HG03439 (cell line): ENCODE results near the gene MYL4.
"Not testable (repeated sequence)": the region's sequence is repeated elsewhere in the genome, so short reads cannot be mapped to it uniquely, and the experiment has no call there.

ENCODE experiments used
- ATAC-seq: cut with Tn5 transposase; IDR thresholded peaks from one replicate; pipeline ENCODE4 v1.9.1; 2021; ENCODE audit warnings: mild to moderate bottlenecking, moderate library complexity; ENCODE audit not compliant: unreplicated experiment

Gene MYL4

DNA sequence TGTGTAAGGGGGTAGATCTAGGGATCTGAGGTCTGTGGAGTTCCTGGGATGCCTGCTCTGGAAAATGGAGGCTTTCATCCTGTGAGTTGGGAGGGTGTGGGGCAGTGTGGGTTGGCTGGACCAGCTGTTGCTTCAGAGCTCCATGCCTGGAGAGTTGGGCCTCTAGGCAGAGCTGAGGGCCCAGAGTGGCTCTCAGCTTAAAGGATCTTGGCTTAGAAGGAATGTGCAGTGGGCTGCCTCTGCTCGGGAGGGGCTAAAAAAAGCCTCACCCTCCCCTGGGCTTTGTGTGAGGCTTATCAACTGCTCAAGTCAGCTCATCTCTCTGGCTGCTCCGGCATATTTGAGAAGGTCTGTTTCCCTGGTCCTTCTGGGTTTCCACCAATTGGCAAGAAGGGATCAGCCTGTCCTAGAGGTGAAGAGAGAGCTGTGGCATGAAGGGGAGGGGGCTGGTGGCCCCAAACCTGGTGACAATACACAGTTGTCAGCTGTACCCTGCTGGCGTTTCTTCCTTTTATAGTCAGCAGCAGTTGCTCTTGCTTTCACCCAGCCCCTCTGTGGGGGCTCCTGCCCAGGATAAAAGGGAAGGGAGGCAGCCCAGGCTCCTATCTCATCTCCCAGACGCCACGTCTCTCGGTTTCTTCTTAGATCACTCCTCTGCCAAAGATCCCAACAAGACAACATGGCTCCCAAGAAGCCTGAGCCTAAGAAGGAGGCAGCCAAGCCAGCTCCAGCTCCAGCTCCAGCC lies at the start of gene MYL4:
MYL4 (plus strand) TSS at position 605 of the 745 bp plus-strand sequence; CDS start at position 680, 75 bp downstream.
- ATAC-seq, result no peak

DNA sequence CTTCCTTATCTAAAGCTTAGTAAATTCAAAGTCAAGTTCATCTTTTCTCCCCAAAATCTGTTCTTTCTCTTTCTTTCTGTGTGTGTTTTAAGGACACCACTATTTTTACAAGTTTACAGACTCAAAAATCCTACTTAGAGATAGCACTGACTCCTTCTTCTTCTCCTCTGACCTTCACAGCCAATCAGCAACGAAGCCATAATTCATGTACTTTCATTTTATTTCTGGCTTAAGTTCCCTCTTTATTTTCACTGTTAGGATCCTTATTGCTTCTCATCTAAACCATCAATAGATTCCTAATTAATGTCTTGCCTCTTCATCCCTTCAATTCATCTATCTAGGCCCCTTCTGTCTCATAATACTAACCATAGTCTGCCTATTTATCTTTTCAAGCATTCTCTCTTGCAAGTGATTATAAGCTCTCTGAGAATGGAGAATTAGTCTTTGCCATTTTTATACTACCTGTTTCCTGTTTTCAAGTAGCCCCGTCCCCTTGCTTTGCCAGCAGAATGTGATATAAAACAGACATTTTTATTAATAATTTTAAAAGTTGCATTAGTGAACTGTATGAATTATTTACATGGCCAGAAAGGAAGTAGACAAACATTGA lies 47.0 kb upstream of the MYL4 start:
- no peak for ATAC-seq

DNA sequence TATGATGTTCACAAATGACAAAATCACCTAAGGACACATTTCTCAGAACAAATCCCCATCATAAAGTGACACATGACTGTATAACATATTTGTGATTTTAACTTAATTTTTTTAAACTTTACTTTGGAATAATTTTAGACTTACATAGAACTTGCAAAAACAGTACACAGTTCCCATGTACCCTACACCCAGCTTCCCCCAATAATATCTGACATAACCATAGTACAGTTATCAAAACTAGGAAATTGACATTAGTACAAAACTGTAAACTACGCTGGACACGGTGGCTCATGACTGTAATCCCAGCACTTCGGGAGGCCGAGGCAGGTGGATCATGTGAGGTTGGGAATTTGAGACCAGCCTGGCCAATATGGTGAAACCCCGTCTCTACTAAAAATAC lies 44.9 kb upstream of the MYL4 start:
- no peak for ATAC-seq

DNA sequence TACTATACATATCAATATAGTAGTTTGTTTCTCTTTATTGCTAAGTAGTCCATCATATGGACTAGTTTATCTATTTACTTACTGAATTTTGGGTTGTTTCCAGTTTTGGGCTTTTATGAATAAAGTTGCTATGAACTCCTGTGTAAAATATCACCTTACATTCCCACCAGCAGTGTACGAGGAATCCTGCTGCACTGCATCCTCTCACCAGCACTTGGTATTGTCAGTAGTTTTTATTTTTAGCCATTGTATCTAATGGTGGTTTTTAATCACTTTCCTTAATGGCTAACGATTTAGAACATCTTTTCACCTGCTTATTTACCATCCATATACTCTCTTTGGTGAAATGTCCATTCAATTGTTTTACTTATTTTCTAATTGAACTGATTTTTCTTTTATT lies 44.0 kb upstream of the MYL4 start:
- no peak for ATAC-seq

DNA sequence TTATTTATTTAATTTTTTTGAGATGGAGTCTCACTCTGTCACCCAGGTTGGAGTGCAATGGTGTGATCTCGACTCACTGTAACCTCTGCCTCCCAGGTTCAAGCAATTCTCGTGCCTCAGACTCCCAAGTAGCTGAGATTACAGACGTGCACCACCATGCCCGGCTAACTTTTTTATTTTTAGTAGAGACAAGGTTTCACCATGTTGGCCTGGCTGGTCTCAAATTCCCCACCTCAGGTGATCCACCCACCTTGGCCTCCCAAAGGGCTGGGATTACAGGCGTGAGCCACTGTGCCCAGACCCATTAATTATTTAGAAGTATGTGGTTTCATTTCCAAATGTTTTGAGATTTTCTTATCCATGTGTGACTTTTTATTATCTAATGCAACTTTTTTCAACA lies 42.3 kb upstream of the MYL4 start:
- not testable (repeated sequence) for ATAC-seq

DNA sequence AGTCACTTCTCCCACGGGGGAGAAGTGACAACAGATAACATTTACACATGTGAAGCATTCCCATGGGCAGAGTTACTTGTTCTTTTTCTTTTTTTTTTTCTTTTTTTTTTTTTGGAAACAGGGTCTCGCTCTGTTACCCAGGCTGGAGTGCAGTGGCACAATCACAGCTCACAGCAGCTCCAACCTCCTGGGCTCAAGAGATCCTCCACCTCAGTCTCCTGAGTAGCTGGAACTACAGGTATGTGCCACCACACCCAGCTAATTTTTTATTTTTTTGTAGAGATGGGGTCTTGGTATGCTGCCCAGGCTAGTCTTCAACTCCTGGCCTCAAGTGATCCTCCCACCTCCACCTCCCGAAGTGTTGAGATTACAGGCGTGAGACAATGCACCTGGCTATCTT lies 40.3 kb upstream of the MYL4 start:
- not testable (repeated sequence) for ATAC-seq

DNA sequence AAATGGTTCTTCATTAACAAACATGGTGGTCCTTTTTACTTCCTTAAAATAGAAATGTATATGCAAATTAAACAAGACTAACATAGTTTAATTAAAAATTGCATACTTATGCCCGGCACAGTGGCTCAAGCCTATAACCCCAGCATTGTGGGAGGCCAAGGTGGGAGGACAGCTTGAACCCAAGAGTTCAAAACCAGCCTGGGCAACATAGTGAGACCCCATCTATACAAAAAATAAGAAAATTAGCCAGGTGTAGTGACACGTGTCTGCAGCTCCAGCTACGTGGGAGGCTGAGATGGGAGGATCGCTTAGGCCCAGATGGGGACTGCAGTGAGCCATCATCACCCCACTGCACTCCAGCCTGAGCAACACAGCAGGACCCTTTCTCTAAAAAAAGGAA lies 38.4 kb upstream of the MYL4 start:
- ATAC-seq, result no peak

DNA sequence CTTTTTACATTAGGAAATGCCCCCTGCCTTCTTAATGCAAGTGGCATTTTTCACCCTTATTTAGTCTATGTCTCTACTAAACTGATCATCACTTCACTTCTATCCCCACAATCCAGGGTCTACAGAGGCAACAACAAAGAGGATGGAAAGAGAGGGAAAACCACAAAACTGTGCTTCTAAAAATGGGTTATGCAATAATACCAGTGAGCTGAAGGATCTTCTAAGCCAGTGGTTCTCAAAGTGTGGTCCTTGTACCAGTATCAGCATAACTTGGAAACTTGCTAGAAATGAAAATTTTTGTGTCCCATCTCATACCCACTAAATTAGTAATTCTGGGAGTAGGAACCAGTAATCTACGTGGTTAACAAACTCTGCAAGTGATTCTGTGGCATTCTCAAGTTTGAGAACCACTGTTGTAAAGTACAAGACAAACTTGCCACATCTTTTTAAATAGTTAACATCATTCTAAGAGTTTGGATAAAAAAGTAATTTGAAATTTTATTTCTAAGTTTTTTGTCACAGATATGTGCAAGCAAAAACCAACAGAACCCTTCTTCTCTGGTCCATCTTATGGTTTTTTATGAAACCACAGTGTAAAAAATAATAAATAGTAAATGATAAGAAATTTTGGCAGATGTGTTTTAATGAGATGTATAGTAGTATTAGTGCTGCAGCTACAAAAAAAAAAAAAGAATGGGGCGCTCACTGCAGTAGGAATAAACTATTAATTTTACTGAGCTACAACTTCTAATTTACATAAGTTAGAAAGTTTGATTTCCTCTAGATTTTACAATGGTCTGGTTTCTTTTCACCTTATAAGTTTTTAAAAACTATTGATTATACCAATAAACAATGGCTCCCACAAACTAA lies 36.2 kb upstream of the MYL4 start:
- ATAC-seq, result no peak

DNA sequence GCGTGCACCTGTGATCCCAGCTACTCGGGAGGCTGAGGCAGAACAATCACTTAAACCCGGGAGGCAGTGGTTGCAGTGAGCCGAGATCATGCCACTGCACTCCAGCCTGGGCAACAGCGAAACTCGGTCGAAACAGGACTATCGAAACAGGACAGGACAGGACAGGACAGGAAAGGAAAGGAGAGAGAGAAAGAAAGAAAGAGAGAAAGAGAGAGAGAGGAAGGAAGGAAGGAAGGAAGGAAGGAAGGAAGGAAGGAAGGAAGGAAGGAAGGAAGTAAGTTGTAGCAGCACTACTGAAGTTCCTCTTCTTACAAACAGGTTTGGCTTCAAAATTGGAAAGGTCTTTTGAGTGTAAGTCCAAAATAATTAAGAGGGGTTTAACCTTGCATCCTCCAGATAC lies 34.3 kb upstream of the MYL4 start:
- ATAC-seq, result not testable (repeated sequence)

DNA sequence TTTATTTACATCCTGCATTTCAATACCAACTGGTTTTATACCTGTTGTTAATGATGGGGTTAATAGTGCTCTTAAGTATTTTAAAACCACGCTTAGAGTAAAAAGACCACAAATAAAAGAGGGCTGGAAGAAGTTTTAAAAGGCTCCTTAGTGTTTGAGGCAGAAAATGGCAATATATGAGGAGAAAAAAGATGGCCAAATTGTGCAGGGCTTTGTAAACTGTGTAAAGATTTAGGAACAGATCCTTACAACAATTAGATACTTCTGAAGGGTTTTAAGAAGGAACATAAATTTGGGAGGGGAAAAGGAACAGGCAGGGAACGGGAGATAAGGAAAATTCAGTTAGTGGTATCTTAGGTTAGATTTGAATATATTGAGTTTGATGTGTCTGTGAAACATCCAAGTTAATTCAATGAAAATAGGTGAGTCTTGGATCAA lies 32.7 kb upstream of the MYL4 start:
- ATAC-seq, result no peak

DNA sequence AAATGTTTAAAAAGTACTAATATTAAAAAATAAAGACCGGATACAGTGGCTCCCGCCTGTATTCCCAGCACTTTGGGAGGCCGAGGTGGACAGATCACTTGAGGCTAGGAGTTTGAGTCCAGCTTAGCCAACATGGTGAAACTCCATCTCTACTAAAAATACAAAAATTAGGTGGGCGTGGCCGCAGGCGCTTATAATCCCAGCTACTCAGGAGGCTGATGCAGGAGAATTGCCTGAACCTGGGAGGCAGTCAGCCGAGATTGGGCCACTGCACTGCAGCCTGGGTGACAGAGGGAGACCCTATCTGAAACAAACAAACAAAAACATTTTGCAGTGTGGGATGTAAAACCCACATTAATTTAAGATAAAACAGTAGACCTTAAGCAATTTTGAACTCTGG lies 31.9 kb upstream of the MYL4 start:
- ATAC-seq, result no peak

DNA sequence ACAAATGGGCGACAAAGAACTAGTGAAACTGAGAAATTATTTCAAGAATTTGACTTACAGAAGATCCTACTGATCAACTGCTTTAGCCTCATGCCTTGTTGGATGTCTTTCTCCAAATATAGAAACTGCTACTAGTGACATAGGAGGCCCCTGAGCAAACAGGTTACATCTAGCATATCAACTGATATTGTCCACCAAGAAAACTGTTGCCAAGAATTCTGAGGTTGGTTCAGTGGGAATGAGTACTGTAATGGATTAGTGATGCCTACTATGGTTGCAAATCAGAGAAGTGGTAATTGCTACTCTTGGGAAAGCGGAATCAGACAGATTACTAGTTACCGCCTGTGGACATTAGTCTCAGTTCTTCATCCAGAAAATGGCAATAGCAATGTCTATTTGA lies 30.0 kb upstream of the MYL4 start:
- no peak for ATAC-seq

DNA sequence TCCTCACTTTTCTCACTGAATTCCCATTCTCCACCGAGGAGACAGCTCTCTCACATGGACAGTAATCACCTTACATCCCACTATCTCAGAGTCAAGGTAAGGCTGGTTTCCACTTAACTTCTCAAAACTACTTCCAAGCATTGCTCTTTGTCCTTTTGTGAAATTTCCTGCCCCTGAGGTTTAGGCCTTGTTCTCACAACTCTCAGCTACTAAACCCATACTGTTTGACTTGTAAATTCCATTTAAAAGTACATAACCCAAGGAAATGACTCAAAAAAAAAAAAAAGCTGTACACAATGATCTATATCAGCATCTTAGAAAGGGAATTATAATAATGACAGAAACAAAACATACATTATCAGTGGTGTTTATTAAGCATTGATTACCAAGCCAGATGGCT lies 28.8 kb upstream of the MYL4 start:
- ATAC-seq, result no peak

DNA sequence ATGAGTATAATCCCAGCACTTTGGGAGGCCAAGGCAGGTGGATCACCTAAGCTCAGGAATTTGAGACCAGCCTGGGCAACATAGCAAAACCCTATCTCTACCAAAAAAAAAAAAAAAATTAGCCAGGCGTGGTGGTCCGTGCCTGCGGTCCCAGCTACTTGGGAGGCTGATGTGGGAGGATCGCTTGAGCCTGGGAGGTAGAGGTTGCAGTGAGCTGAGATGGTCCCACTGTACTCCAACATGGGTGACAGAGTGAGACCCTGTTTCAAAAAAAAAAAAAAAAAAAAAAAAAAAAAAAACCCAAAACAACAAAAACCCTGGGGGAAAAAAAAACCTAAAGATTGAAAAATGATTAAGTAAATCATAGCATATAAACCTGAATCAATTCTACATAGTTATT lies 28.2 kb upstream of the MYL4 start:
- ATAC-seq, result not testable (repeated sequence)

DNA sequence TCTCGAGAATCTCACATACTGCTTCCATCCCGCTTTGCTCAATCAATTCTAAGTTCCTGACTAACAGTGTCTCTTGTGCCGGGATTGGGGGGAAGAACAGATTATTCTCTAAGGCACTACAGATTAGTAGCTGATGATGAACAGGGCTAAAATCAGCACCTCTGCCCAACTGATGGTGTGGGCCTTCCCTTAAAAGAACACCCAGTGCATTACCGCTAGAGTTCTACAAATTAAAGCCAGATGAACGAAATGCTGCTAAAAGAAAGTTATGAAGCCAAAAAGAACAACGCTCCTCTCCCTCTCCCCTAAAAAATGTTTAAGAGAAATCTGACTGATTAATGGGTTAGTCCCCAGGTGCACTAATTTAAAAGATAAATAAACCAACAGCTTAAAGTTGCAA lies 24.5 kb upstream of the MYL4 start:
- no peak for ATAC-seq

DNA sequence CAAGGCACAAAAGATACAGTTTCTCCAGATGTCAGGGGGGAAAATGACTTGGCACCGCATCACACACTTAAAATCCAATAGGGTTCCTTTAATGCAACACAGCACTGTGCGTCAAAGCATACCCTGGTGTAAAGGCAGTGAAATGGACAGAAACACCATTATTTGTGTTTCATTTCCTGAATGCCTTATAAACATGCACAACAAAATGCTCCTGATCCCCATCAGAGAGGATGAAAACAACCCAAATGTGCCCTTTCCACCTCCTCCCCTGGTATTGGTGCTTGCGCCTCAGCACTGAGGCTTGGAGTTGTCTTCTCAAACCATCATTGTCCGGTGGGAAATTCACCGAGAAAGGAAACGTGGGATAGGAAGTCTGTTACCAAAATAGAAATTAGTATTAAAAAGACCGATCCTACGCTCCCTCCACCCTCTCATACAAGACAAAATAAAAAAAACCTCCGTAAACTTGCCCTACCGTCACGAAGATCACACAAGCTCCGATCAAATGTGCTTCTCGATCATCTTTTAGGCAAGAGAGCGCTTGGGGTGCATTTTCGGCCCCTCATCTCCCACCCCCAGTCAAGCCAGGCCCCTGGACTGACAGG lies 20.8 kb upstream of the MYL4 start:
- ATAC-seq, result no peak

DNA sequence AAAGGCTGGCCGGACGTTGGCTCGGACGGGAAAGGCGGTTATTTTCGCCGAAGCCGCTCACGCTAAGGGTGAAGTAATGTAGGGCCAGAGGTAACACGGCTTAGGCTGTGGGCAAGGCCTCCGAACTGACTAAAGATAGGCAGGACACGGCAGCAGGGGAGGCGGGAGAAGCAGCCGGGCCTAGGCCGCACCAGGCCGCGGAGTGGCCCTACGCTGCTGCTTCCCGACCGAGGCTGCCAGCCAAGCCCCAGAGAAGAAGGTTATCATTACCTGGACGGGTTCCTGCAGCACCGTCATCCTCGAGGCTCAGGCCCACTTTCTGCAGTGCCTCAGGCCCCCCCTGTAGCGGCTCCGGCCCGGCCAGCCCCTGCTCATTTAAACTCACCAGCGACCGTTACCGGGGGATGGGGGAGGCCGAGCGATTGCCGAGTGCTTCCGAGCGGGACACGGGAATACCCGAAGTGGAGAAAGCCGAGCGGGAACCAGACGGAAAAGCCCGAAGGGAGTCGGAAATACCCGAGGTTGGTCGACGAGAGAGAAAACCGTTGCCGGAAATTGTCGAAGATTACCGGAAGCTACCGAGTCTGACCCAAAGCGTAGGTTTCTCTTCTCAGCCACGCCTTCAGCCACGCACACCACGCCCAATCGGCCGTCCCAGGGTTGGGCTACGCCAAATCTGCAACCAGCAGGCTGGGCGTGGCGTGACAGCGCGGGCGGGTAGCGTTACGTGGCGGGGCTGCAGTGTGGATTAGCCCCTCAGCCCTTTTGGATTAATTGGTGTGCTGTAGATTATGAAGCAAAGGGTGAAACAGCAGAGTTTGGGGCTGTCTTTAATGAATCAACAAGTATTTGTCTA lies 20.0 kb upstream of the MYL4 start, which contains the start of gene CDC27:
CDC27 (minus strand) TSS at position 420 of the 856 bp plus-strand sequence; CDS start at position 297, 123 bp downstream.
- ATAC-seq, result peak; percentile 89

DNA sequence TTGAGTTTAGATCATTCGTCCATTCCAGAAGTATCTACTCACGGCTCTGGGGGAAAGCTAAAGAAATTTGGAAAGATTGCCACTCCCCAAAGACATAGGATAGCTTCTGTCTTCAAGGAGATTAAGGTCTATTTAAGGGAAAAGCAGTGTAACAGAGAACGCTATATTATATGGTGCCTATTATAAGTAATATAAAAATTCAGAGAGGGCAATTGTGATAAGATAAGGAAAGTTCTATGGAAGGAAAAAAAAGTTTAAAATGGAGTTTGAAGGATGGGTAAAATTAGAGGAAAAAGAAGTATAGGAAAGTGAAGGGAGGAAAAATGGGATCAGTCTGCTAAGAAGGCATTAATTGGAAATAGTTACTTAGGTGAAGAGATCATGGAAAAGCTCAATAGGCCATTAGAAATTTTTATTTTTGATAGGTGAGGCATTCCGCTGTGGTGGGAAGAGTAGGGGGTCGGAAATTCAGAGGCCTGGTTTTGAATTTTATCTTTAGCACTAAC lies 19.4 kb upstream of the MYL4 start:
- no peak for ATAC-seq

DNA sequence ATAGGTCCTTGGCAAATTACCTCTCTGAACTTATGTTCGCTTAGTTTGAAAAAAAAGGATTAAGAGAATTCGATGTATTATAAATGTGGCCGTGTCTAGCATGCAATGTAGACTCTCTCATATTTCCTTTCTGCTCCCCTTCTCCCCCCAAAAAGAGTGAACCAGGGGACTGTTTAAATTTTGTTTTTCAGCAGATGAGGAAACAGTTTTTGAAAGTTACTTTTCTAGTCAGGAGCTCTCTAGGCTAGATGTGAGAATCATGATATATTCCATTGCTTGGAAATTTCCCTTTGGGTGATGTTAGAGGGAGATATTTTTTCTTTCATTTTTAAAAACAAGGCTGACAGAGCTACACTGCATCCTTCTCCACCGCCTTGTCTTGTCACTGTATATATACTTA lies 18.9 kb upstream of the MYL4 start:
- no peak for ATAC-seq

DNA sequence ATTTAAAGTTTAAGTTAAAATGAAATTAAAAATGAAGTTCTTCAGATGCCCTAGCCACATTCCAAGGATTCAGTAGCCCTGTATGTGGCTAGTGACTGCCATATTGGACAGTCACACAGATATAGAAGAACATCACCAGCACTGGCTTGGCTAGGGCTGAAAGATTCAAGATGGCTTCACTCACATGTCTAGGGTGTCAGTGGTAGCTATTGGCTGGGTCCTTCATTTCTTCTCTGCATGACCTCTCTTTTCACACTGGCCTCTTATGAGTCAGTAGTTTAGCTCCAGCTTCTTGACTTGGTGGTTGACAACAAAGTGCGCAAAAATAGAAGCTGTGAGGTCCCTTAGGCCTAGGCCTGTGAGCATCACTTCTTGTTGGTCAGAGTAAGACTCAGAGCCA lies 18.4 kb upstream of the MYL4 start:
- no peak for ATAC-seq
